Measurements from ENCODE around the gene ZCCHC13.
"Not testable (repeated sequence)": the region's sequence is repeated elsewhere in the genome, so short reads cannot be mapped to it uniquely, and the experiment has no call there.

ZCCHC13 gene

DNA sequence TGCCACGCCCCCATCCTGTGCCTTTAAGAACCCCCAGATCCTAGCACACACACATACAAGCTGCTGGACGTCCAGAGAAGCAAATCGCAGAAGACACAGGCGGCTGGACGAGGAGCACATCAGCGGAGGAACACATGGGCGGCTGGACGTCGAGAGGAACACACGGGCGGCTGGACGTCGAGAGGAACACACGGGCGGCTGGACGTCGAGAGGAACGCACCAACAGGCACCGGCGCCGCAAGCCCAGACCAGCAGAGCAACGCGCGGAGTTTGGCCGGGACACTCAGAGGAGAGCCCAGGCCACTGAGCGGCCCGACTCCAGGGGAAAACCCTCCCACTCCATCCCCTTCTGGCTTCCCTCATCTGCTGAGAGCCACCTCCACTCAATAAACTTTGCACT, 17.2 kb downstream of the ZCCHC13 start:
- no peak for DNase-seq (ENCODE audit: low spot score)

- DNase-seq (ENCODE audit: low spot score) = no peak
These were observed 20.2 kb downstream of the ZCCHC13 start for GRCh38 chrX:74324131-74324530.

- peak; percentile 2 for DNase-seq (ENCODE audit: low spot score)
These were observed 21.4 kb downstream of the ZCCHC13 start for GRCh38 chrX:74325130-74326059.

DNA sequence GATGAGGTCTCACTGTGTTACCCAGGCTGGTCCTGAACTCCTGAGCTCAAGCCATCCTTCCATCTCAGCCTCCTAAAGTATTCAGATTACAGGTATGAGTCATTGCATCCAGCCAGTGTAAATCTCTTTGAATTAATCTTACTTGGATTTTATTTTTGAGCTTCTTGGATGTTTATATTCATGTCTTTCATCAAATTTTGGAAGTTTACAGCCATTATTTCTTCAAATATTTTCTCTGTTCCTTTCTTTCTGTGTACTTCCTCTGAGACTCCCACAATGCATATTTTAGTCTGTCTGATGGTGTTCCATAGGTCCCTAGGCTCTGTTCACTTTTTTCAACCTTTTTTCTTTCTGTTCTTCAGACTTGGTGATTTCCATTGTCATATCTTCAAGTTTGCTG, 34.9 kb downstream of the ZCCHC13 start:
- DNase-seq (ENCODE audit: low spot score) = no peak

- no peak for DNase-seq (ENCODE audit: low spot score)
These were observed 36.1 kb downstream of the ZCCHC13 start for GRCh38 chrX:74340051-74340450.

DNA sequence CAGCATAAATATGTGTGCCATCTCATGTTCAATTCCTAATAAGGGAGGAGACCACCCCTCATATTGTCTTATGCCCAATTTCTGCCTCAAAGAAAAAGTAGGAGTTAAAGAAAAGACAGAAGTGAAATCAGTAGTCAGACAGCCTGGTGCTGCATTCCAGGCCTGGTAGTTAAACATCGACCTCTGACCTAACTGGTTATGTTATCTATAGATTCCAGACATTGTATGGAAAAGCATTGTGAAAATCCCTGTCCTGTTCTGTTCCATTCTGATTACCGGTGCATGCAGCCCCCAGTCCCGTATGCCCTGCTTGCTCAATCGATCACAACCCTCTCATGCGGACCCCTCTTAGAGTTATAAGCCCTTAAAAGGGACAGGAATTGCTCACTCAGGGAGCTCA, 38.2 kb downstream of the ZCCHC13 start:
- DNase-seq (ENCODE audit: low spot score) = not testable (repeated sequence)

DNA sequence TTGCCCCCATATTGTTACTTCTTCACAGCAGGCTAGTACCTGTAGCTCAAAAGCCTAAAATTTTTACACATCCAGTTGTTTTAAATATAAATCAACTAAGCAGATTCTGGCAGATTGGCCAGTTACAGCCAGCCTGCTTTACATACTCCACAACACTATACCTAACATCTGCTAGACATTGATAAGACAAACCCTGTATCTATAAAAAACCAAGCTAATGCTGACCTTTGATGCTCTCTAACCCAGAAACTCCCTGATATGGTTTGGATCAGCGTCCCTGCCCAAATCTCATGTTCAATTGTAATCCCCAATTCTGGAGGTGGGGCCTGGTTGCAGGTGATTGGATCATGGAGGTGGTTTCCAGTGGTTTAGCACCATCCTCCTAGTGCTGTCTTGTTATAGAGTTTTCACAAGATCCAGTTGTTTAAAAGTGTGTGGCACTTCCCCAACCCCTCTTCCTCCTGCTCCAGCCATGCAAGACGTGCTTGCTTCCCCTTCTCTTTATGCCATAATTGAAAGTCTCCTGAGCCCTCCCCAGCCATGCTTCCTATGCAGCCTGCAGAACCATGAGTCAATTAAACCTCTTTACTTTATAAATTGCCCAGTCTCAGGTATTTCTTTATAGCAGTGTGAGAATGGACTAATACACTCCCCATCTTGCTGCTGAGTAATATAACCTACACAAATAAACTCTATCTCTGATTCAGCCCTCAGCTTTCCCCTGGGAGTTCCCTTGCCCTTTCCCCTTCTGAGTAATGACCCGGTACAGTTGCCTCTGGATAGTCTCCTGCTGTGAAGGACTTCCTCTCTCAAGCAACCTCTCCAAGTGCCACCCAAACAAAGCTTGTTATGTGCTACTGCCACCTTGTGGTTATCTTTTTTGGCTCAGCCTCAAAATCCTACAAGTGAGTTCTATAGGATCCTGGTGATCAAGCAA, 39.6 kb downstream of the ZCCHC13 start:
- peak; percentile 65 for DNase-seq (ENCODE audit: low spot score)

DNA sequence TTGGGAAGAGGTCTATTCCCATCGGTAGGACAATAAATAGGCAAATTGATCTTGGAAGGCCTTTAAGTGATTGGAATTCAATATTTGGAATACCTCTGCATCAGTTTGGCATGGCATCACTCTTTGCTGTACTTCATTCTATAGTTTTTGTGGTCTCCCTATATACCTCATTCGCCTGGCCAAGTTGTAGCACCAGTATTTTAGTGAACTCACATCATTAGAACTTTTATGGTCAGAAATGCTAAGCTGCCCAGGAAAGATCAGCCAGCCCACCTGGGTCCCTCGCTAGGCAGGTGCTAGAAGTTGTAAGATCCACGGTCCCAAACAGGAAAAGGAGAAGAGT, 40.3 kb downstream of the ZCCHC13 start:
- DNase-seq (ENCODE audit: low spot score) = no peak

GRCh38 chrX:74346088-74346487, 42.1 kb downstream of the ZCCHC13 start:
- DNase-seq (ENCODE audit: low spot score) = no peak

- no peak for DNase-seq (ENCODE audit: low spot score)
These were observed 45.4 kb downstream of the ZCCHC13 start for GRCh38 chrX:74349387-74349786.

- DNase-seq (ENCODE audit: low spot score) = no peak
These were observed 47.8 kb downstream of the ZCCHC13 start for GRCh38 chrX:74351760-74352159.

DNA sequence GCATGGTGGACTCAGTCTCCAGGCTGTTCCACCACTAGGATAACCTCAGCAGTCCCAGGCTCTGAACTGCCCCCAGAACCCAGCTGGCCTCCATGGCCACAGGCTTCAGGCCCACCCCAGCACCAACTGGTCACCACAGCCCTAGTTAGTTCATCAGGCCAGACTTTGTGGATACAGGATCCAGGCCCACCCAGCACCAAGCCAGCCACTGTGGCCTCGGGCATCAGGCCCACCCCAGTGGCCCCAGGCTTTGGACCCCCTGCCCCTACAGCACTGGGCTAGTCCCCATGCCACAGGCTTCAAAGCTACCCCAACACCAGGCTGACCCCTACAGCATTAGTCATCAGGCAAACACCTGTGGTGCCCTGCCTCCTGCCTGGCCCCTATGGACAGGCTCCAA, 50.0 kb downstream of the ZCCHC13 start:
- no peak for DNase-seq (ENCODE audit: low spot score)
